ENCODE results near the gene SUGCT.

DNA sequence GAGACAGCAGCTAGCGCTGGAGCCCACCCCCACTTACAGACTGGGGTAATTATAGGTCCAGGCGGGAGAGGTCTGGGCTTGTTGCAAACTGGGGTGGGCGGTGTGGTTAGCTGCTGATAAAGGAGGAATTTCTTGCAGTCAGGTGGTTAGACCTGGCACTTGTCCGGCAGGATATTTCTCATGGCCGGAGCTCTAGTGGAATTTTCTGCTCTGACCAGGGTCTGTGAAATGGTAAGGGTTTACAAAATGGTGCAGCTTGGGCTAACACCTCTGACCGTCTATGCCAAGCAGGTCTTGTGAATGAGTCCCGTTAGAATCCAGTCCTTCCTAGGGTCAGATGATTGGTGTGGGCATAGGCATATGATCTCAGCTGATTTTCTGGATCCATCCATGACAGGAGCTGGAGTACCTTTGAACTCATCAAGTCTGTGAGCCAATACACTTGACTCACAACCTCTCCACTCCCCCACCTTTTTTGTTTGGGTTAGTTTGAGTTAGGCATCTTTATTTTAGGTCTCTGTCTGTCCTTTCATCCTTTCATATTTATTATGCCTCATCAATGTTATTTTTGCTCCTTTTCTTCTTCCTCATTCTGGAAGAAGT lies 213.4 kb downstream of the SUGCT start:
- TF ChIP-seq, protein P1, sequence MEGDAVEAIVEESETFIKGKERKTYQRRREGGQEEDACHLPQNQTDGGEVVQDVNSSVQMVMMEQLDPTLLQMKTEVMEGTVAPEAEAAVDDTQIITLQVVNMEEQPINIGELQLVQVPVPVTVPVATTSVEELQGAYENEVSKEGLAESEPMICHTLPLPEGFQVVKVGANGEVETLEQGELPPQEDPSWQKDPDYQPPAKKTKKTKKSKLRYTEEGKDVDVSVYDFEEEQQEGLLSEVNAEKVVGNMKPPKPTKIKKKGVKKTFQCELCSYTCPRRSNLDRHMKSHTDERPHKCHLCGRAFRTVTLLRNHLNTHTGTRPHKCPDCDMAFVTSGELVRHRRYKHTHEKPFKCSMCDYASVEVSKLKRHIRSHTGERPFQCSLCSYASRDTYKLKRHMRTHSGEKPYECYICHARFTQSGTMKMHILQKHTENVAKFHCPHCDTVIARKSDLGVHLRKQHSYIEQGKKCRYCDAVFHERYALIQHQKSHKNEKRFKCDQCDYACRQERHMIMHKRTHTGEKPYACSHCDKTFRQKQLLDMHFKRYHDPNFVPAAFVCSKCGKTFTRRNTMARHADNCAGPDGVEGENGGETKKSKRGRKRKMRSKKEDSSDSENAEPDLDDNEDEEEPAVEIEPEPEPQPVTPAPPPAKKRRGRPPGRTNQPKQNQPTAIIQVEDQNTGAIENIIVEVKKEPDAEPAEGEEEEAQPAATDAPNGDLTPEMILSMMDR (IDR thresholded peaks at IDR 0.05; ENCODE audit: low read length), result no peak
- TF ChIP-seq EZH2 (optimal IDR thresholded peaks at IDR 0.05; ENCODE audit: low read depth, low read length), result no peak
